ENCODE results near the gene SPOCK1. TPM values are rescaled to one million over a fixed set of nuclear protein-coding genes. Genes with fewer than 3 reads are reported as not detected.

Gene SPOCK1
- total and polyA plus RNA-seq, 2 of the 13 experiments (the other 11 are each of a cell fraction or from before 2014, with no cell fraction given), result 0.18 to 0.29 TPM

DNA sequence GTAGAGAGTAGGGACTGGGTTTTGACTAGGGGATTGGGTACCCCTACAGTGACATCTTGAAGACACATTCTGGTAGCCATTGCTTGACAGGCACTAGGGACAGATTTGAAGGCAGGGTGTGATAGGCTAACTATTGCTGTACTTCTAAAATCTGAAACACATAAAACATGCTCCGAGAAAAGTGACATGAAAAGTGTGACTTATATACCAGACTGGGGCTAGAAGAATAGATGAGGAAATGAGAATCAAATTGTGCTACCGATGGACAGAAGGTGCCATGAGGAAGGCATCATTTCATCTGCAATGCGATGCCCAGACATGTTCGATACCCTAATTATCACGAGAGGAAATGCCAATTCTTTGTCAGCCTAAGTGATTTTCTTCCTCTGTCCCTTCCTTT, 475.8 kb downstream of the SPOCK1 start:
- H3K27ac ChIP-seq (ENCODE audit: extremely low read length, insufficient read depth, low read length), result no peak overlapping the region
- ATAC-seq, result no peak
- no peaks in the 10 kb centered on the region for H4K20me1 ChIP-seq (ENCODE audit: insufficient read depth, low read length)
- POLR2A ChIA-PET, result no interaction called here
- no peaks in the 10 kb centered on the region for H3K9me3 ChIP-seq (ENCODE audit: low read length)
- no peaks in the 10 kb centered on the region for H3K79me2 ChIP-seq (ENCODE audit: insufficient read depth, low read length)
- WGBS (ENCODE audit: low lambda C conversion rate), result 35% methylated on average over 5 of the region's 5 CpGs
- TF ChIP-seq FOXA1 (IDR thresholded peaks at IDR 0.05), result no peak
- TF ChIP-seq FOXA1 (CRISPR knock-in tag; IDR thresholded peaks at IDR 0.05), result no peak
- TF ChIP-seq, protein P1, sequence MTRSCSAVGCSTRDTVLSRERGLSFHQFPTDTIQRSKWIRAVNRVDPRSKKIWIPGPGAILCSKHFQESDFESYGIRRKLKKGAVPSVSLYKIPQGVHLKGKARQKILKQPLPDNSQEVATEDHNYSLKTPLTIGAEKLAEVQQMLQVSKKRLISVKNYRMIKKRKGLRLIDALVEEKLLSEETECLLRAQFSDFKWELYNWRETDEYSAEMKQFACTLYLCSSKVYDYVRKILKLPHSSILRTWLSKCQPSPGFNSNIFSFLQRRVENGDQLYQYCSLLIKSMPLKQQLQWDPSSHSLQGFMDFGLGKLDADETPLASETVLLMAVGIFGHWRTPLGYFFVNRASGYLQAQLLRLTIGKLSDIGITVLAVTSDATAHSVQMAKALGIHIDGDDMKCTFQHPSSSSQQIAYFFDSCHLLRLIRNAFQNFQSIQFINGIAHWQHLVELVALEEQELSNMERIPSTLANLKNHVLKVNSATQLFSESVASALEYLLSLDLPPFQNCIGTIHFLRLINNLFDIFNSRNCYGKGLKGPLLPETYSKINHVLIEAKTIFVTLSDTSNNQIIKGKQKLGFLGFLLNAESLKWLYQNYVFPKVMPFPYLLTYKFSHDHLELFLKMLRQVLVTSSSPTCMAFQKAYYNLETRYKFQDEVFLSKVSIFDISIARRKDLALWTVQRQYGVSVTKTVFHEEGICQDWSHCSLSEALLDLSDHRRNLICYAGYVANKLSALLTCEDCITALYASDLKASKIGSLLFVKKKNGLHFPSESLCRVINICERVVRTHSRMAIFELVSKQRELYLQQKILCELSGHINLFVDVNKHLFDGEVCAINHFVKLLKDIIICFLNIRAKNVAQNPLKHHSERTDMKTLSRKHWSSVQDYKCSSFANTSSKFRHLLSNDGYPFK (CRISPR knock-in tag; IDR thresholded peaks at IDR 0.05; ENCODE audit: borderline replicate concordance), result no peak
- TF ChIP-seq SNAI1 (CRISPR knock-in tag; IDR thresholded peaks at IDR 0.05; ENCODE audit: borderline replicate concordance), result no peak
- no peak for TF ChIP-seq ZNF282 (IDR thresholded peaks at IDR 0.05; ENCODE audit: partially characterized antibody)
- no peak for TF ChIP-seq GLI4 (CRISPR knock-in tag; IDR thresholded peaks at IDR 0.05; ENCODE audit: borderline replicate concordance)
- no peak for TF ChIP-seq REL (CRISPR knock-in tag; conservative IDR thresholded peaks at IDR 0.05)
- TF ChIP-seq, protein P2, sequence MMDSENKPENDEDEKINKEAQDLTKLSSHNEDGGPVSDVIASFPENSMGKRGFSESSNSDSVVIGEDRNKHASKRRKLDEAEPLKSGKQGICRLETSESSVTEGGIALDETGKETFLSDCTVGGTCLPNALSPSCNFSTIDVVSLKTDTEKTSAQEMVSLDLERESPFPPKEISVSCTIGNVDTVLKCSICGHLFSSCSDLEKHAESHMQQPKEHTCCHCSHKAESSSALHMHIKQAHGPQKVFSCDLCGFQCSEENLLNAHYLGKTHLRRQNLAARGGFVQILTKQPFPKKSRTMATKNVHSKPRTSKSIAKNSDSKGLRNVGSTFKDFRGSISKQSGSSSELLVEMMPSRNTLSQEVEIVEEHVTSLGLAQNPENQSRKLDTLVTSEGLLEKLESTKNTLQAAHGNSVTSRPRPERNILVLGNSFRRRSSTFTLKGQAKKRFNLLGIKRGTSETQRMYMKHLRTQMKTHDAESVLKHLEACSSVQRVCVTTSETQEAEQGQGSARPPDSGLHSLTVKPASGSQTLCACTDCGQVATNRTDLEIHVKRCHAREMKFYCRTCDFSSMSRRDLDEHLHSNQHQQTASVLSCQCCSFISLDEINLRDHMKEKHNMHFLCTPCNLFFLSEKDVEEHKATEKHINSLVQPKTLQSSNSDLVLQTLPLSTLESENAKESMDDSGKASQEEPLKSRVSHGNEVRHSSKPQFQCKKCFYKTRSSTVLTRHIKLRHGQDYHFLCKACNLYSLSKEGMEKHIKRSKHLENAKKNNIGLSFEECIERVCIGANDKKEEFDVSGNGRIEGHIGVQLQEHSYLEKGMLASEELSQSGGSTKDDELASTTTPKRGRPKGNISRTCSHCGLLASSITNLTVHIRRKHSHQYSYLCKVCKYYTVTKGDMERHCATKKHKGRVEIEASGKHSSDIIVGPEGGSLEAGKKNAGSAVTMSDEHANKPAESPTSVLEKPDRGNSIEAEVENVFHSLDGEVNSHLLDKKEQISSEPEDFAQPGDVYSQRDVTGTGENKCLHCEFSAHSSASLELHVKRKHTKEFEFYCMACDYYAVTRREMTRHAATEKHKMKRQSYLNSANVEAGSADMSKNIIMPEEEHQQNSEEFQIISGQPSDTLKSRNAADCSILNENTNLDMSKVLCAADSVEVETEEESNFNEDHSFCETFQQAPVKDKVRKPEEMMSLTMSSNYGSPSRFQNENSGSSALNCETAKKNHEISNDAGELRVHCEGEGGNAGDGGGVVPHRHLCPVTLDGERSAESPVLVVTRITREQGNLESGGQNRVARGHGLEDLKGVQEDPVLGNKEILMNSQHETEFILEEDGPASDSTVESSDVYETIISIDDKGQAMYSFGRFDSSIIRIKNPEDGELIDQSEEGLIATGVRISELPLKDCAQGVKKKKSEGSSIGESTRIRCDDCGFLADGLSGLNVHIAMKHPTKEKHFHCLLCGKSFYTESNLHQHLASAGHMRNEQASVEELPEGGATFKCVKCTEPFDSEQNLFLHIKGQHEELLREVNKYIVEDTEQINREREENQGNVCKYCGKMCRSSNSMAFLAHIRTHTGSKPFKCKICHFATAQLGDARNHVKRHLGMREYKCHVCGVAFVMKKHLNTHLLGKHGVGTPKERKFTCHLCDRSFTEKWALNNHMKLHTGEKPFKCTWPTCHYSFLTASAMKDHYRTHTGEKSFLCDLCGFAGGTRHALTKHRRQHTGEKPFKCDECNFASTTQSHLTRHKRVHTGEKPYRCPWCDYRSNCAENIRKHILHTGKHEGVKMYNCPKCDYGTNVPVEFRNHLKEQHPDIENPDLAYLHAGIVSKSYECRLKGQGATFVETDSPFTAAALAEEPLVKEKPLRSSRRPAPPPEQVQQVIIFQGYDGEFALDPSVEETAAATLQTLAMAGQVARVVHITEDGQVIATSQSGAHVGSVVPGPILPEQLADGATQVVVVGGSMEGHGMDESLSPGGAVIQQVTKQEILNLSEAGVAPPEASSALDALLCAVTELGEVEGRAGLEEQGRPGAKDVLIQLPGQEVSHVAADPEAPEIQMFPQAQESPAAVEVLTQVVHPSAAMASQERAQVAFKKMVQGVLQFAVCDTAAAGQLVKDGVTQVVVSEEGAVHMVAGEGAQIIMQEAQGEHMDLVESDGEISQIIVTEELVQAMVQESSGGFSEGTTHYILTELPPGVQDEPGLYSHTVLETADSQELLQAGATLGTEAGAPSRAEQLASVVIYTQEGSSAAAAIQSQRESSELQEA (CRISPR knock-in tag; IDR thresholded peaks at IDR 0.05; ENCODE audit: not compliant biosample characterization), result no peak
- no peak for TF ChIP-seq PITX1 (CRISPR knock-in tag; IDR thresholded peaks at IDR 0.05)
- no peak for TF ChIP-seq MBD4 (IDR thresholded peaks at IDR 0.05; ENCODE audit: borderline replicate concordance, low read length)
- no peak for TF ChIP-seq ADNP (CRISPR knock-in tag; IDR thresholded peaks at IDR 0.05)
- TF ChIP-seq ZNF251 (CRISPR knock-in tag; IDR thresholded peaks at IDR 0.05), result no peak
- TF ChIP-seq CAMTA2 (CRISPR knock-in tag; IDR thresholded peaks at IDR 0.05; ENCODE audit: borderline replicate concordance), result no peak
- TF ChIP-seq BRD4 (CRISPR knock-in tag; IDR thresholded peaks at IDR 0.05), result no peak
- TF ChIP-seq SAFB2 (CRISPR knock-in tag; IDR thresholded peaks at IDR 0.05; ENCODE audit: borderline replicate concordance, low read depth), result no peak
- in situ Hi-C loops (cut with HindIII; ENCODE audit: extremely low pct_ligation_motif_present, low pct_unique_long_range_greater_than_20kb), result no loop called here
- no peaks in the 10 kb centered on the region for H3K4me1 ChIP-seq (ENCODE audit: insufficient read depth, low read length)
- FAIRE-seq, result no peak
- no peaks in the 10 kb centered on the region for H3K27me3 ChIP-seq (ENCODE audit: control insufficient read depth in 1 of 2, insufficient read depth in 2 of 2, low read length in 2 of 2)
- CTCF ChIA-PET (ENCODE audit: low intra/inter-chr PET ratio, low total read pairs), result no interaction called here
- intact Hi-C loops (cut with micrococcal nuclease; ENCODE audit: unreplicated experiment), result no loop called here
- no peak for DNase-seq (ENCODE audit: low spot score)
- no peaks in the 10 kb centered on the region for H3K36me3 ChIP-seq (replicated peaks in 1 of 2; ENCODE audit: control insufficient read depth in 1 of 2, insufficient read depth in 2 of 2, low read length in 2 of 2)
- H2AFZ ChIP-seq (ENCODE audit: low read length), result no peak overlapping the region
- BruUV-seq (replicated peaks), result no TSS peak
- no peak overlapping the region for H3K4me3 ChIP-seq (replicated peaks in 1 of 3; ENCODE audit: insufficient read depth in 1 of 3, low read depth in 2 of 3, low read length in 3 of 3)
- no peak overlapping the region for H3K9ac ChIP-seq (ENCODE audit: insufficient read depth, low read depth, low read length)
- no peak overlapping the region for H3K4me2 ChIP-seq (ENCODE audit: low read depth, low read length)
